Kasumi-1 (cell line): ENCODE data around the gene MRPL53.
"Not testable (repeated sequence)": the region's sequence is repeated elsewhere in the genome, so short reads cannot be mapped to it uniquely, and the experiment has no call there.

Experiments used
- DNase-seq, 2 experiments: peaks; one replicate each; lab custom pipeline; 2025; lab: John Stamatoyannopoulos, UW

The MRPL53 gene

GRCh38 chr2:74502720-74503505, 30.4 kb upstream of the MRPL53 start:
- peak; percentile 56 to 75 for DNase-seq

- peak in 1 of 2 experiments; percentile 25 for DNase-seq
Measured at GRCh38 chr2:74502147-74502719, 29.8 kb upstream of the MRPL53 start.

- no peak for DNase-seq
Measured at GRCh38 chr2:74501335-74502071, 29.0 kb upstream of the MRPL53 start.

- no peak for DNase-seq
Measured at GRCh38 chr2:74500578-74500946, 28.1 kb upstream of the MRPL53 start.

- no peak for DNase-seq
Measured at GRCh38 chr2:74499940-74500577, 27.6 kb upstream of the MRPL53 start.

GRCh38 chr2:74499267-74499939, 26.9 kb upstream of the MRPL53 start, which contains the start of gene LBX2:
Gene LBX2 (minus strand): TSS chr2:74499603. CDS start chr2:74499537, 66 bp downstream.
- peak; percentile 65 to 66 for DNase-seq

- peak; percentile 57 to 65 for DNase-seq
Measured at GRCh38 chr2:74498500-74499266, 26.2 kb upstream of the MRPL53 start.

GRCh38 chr2:74497777-74498499, 25.5 kb upstream of the MRPL53 start:
- DNase-seq = no peak

- no peak for DNase-seq
Measured at GRCh38 chr2:74496997-74497776, 24.7 kb upstream of the MRPL53 start.

- no peak for DNase-seq
Measured at GRCh38 chr2:74495440-74495839, 23.0 kb upstream of the MRPL53 start.

- DNase-seq = no peak
Measured at GRCh38 chr2:74493546-74493945, 21.1 kb upstream of the MRPL53 start.

- DNase-seq = no peak
Measured at GRCh38 chr2:74491648-74492544, 19.4 kb upstream of the MRPL53 start.

GRCh38 chr2:74489906-74490305, 17.4 kb upstream of the MRPL53 start:
- no peak for DNase-seq

- no peak for DNase-seq
Measured at GRCh38 chr2:74488643-74489481, 16.4 kb upstream of the MRPL53 start.

- DNase-seq = no peak
Measured at GRCh38 chr2:74486141-74486540, 13.7 kb upstream of the MRPL53 start.

GRCh38 chr2:74483675-74484164, 11.2 kb upstream of the MRPL53 start:
- not testable (repeated sequence) for DNase-seq
